ENCODE results near the gene NEURL1.
"Not testable (repeated sequence)": the region's sequence is repeated elsewhere in the genome, so short reads cannot be mapped to it uniquely, and the experiment has no call there.

The NEURL1 gene

GRCh38 chr10:103627111-103627892 lies 133.8 kb downstream of the NEURL1 start:
- FAIRE-seq = no peak

DNA sequence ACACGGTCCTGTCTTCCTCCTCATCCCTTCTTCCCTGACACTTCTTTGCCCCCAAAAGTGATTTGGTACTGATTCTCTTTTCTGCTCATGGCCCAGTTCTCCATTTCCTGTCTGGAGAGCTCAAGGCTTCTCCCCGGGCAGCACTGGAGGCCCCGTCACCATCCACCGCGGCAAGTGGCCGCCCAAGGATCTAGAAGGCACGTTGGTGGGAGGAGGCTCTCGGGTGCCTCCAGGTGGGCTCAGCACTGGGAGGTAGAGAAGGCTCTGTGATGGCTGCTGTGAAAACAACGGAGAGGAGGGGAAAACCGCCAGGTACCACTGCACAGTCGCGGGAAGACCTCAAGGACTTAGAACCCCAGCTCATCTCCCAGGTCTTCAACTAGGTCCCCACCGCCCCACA lies 134.4 kb downstream of the NEURL1 start:
- no peak for FAIRE-seq

- no peak for FAIRE-seq
Measured at GRCh38 chr10:103629581-103629980, 136.1 kb downstream of the NEURL1 start.

DNA sequence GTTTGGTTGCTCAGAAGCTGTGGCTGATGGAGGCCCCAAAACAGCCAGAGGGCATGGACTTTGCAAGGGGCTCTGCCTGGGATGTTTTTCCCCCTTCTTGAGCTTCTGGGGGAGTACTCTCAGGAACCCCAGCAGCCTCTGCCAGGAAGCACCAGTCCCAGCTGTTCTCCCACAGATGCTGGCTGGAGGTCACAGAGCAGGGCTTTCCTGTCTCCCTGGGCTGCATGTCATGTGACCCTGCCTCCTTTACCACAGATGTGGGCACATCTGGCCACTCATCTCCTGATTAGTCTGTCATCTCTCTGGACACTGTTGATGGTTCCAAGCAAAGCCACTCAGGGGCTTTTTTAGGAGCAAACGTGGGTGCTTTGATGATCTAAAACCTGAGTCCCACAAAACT lies 136.7 kb downstream of the NEURL1 start:
- no peak for FAIRE-seq

DNA sequence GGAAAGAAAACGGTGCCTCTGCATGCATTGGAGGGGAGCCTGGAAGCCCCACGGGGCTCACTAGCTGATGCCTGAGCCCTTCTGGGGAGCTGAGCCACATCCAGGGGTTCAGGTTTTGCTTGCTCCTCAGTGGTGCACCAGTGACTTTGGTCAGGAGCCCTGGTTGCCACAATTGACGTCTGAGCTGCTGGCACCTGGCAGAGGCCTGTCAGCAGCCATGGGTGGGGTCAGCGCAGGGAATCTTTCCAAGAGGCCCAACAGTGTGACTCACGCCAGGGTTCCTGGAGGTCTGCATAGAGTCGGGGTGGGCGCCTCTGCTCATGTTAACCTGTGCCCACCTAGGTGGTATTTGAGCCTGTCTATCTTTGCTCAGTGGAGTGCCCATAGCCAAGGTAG lies 138.7 kb downstream of the NEURL1 start:
- FAIRE-seq = no peak

- FAIRE-seq = not testable (repeated sequence)
Measured at GRCh38 chr10:103632871-103633270, 139.4 kb downstream of the NEURL1 start.

DNA sequence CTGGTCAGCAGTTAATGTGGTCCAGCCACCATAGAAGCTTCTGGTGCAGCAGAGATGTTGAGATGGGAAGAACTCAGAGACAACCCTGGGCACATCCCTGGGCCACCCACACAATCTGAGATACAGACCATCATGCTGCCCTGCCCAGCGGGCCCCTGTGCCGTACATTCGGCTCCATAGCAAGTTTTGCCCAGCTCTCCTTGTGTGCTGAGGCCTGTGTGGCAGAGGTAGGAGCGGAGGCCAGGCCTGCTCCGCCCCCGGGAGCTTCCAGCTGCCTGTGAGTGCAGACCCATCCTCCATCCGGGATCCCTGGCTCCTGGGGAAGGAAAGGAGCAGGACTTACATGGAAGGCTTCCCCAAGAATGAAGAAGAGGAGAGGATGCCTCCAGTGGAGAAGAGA lies 140.3 kb downstream of the NEURL1 start:
- FAIRE-seq = no peak

DNA sequence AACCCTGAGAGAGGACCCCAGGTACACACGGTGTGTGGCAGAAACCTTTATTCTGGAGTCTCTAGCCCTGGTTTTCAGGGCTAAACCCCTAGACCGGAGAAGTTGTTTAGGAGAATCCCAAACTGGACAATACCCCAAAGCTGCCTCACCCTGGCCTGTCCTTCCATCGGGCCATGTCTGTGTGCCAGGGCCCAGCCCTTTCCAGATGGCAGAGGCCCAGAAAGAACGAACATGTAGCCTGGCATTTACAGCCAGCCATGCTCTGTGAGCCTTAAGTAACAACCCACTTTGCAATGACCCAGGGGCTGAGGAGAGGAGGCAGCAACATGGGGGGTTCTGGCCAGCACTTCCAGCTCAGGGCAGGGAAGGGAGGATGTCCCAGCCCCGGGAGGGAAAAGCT lies 142.1 kb downstream of the NEURL1 start:
- no peak for FAIRE-seq

DNA sequence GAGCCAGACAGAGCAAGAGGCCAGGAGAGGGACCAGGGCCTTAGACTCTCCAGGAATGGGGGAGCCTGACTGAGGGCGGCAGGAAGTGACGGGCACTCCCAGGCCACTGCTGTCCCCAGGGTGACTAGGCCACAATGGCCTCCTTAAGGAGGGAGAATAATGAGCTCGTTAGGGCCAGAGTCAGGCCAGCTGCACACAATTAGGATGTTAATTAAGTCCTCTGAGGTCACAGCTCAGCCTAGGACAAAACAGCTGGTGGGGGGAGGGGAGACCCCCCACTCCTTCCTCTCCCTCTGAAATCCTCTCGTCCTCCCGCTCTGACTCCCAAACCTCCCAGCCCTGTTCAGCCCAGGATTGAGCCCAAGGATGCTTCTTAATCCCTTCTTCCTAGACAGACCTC lies 143.0 kb downstream of the NEURL1 start:
- no peak for FAIRE-seq

DNA sequence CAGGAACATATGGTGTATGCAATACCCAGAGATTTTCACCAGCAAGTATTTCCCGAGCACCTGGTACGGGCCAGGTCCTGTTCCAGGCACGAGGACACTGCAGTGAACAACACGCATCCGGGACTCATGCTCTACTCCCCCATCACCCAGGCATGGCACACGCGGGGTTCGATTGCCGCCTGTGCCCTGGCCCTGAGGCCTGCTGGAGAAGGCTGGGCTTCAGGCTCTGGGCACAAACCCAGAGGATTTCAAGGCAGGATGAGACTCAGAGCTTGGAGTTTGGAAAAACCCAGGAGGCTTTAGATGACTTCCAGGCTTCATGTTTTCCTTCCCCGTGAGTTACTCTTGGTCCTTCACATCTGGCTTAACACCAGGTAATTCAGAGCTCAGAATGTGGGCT lies 143.5 kb downstream of the NEURL1 start:
- no peak for FAIRE-seq

- FAIRE-seq = no peak
Measured at GRCh38 chr10:103637927-103638557, 144.5 kb downstream of the NEURL1 start.

GRCh38 chr10:103638948-103639347 lies 145.4 kb downstream of the NEURL1 start:
- FAIRE-seq = no peak

DNA sequence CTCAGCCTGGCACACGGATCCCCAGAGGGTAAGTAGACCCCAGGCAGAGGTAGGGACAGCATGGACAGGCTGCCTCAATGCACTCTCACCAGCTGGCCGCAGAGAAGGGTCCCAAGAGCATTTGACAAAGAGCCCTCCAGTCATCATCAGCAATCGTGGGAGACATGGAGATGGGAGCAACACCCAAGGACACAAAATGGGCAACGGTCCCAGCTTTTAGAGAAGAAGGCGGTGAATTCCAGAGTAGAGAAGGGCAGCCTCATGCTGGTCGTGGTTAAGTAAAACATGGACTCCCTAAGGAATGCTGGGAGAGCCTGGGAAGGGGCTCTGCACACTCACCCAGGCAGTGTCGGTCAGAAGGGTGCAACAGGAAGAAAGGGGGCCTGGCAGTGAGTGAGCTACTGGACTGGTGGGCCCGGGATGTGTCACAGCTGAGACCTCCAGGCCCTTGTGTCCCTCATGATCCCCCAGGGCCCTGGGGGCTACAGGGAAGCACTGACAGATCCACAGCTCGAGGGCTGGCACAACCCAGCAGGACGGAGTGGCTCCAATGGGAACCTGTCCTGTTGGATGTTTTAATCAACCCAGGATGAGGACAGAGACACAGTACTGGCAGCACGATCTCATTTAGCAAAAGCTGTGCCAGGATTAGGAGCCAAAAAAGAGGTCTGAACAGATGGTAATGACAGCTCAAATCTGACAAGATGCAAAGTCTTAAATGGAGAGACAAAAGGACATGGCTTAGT lies 147.1 kb downstream of the NEURL1 start:
- no peak for FAIRE-seq

DNA sequence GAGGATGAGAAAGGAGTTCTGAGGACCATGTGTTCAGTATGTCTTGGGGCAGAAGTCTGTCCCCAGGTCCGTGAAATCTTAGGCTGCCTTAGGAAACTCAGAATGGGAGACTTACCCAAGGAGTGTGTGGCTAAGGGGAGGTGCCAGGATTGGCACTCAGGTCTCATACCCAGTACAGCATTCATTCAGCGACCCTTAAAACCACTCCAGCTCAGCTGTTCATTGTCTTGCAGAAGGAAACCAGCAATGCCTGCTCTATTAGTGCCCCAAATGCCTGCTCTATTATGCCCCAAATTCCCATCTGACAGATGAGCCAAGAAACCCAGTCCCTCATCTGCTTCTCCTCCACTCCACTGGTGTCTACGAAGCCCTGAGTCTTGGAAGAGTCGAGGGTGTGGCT lies 147.8 kb downstream of the NEURL1 start:
- FAIRE-seq = no peak

All from colon (tissue), 2 donors.